Astrocyte (in vitro differentiated cells and primary cell): ENCODE measurements around the gene SMARCA2. TPM values are rescaled to one million over a fixed set of nuclear protein-coding genes. Genes with fewer than 3 reads are reported as not detected.
A peak's percentile ranks its signal among the peaks of the same experiment; 100 is the strongest.

Experiments used
- DNase-seq: peaks from one replicate; pipeline ENCODE4 v3.0.0-alpha.2; 2010; ENCODE audit warnings: low read depth
- FAIRE-seq: peaks from 2 replicates; lab custom pipeline; 2011; peaks lifted over from hg19 to GRCh38; lab: Jason Lieb, UNC
- H2AFZ ChIP-seq: 2 replicates; pipeline ENCODE4 v1.6.0; 2012; ENCODE audit warnings: low read depth, low read length, inconsistent platforms
- H3K27ac ChIP-seq: 2 replicates; pipeline ENCODE4 v1.5.1; 2011; ENCODE audit warnings: low read depth, low read length, inconsistent platforms
- H3K27me3 ChIP-seq: 2 replicates; pipeline ENCODE4 v1.6.0; 2011; ENCODE audit warnings: low read length, inconsistent platforms; ENCODE audit not compliant: insufficient read depth
- H3K36me3 ChIP-seq: 2 replicates; pipeline ENCODE4 v1.5.1; 2011; ENCODE audit warnings: low read length, inconsistent platforms; ENCODE audit not compliant: insufficient read depth
- H3K4me1 ChIP-seq: 2 replicates; pipeline ENCODE4 v1.5.1; 2011; ENCODE audit warnings: low read length, inconsistent platforms; ENCODE audit not compliant: insufficient read depth
- H3K4me2 ChIP-seq: 2 replicates; pipeline ENCODE4 v1.6.0; 2012; ENCODE audit warnings: low read length, inconsistent platforms
- H3K4me3 ChIP-seq: 2 replicates; pipeline ENCODE4 v1.5.1; 2011; ENCODE audit warnings: low read depth, mild to moderate bottlenecking, low read length, inconsistent platforms; ENCODE audit not compliant: insufficient read depth
- H3K79me2 ChIP-seq: 2 replicates; pipeline ENCODE4 v1.6.0; 2012; ENCODE audit warnings: mild to moderate bottlenecking, low read length, inconsistent platforms; ENCODE audit not compliant: insufficient read depth
- H3K9ac ChIP-seq: 2 replicates; pipeline ENCODE4 v1.6.0; 2012; ENCODE audit warnings: mild to moderate bottlenecking, low read length, inconsistent platforms
- H3K9me3 ChIP-seq: 2 replicates; pipeline ENCODE4 v1.5.1; 2012; ENCODE audit warnings: low read depth, mild to moderate bottlenecking, low read length, inconsistent platforms; ENCODE audit not compliant: insufficient read depth
- H4K20me1 ChIP-seq: 2 replicates; pipeline ENCODE4 v1.6.0; 2012; ENCODE audit warnings: low read length, inconsistent platforms; ENCODE audit not compliant: insufficient read depth
- H3K27ac Mint-ChIP-seq: one replicate; pipeline ENCODE4 v1.8.0; 2021; ENCODE audit warnings: mild to moderate bottlenecking, mixed read lengths; ENCODE audit not compliant: unreplicated experiment
- H3K27me3 Mint-ChIP-seq: one replicate; pipeline ENCODE4 v1.8.0; 2021; ENCODE audit warnings: low read depth, mixed read lengths; ENCODE audit not compliant: unreplicated experiment
- H3K36me3 Mint-ChIP-seq: one replicate; pipeline ENCODE4 v1.8.0; 2021; ENCODE audit warnings: low read depth, mixed read lengths; ENCODE audit not compliant: unreplicated experiment
- H3K4me1 Mint-ChIP-seq: one replicate; pipeline ENCODE4 v1.8.0; 2021; ENCODE audit warnings: low read depth, mixed read lengths; ENCODE audit not compliant: unreplicated experiment
- H3K4me3 Mint-ChIP-seq: one replicate; pipeline ENCODE4 v1.8.0; 2021; ENCODE audit warnings: mild to moderate bottlenecking, moderate library complexity, mixed read lengths; ENCODE audit not compliant: unreplicated experiment
- H3K9me3 Mint-ChIP-seq: one replicate; pipeline ENCODE4 v1.8.0; 2021; ENCODE audit warnings: mild to moderate bottlenecking, mixed read lengths; ENCODE audit not compliant: unreplicated experiment
- EZH2 ChIP-seq: IDR thresholded peaks from 2 replicates; pipeline ENCODE4 v1.6.1; 2012; ENCODE audit warnings: mild to moderate bottlenecking, low read length, inconsistent platforms; ENCODE audit not compliant: insufficient read depth
- total RNA-seq: library from RNA; stranded (reverse); gene quantifications from 2 replicates; pipeline ENCODE4 v1.2.1, GENCODE V29; 2021
- TF ChIP-seq, protein P1 (sequence below): IDR thresholded peaks from 2 replicates; pipeline ENCODE4 v1.5.1; 2011; ENCODE audit warnings: low read depth, mild to moderate bottlenecking, inconsistent platforms, low read length, moderate library complexity; ENCODE audit not compliant: insufficient read depth

SMARCA2 gene
- total RNA-seq, 1 donor from 2014 or later: 54.2 TPM

DNA sequence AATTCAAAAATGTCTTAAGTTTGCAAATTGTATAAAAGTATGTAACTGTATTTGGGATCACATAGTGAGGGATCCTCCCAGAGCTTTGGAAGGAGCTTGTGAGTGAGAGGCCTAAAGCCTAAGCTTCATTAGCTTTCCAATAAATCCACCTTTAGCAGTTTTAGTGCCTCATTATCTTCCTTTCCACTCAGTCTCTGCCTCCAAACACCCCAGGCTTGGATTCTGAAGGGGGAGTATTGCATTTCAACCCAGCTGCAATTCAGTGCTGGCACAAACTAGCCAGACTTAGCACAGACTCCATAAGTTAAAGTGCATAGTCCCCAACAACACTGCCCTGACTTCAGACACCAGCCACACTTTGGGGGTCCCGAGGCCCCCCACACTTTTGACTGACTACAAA, 113.5 kb downstream of the SMARCA2 start:
- Mint-ChIP-seq H3K27me3 (no peaks in the 10 kb centered on the region), H3K4me1 (peaks cover 16% of the 10 kb centered on the region), H3K27ac (no peak overlapping the region), H3K9me3 (no peaks in the 10 kb centered on the region), H3K4me3 (no peak overlapping the region), H3K36me3 (peaks cover 21% of the 10 kb centered on the region)
- DNase-seq: no peak
- Histone ChIP-seq H3K4me3 (no peak overlapping the region), H3K36me3 (peaks cover 5% of the 10 kb centered on the region), H4K20me1 (peaks cover 22% of the 10 kb centered on the region), H3K27ac (no peak overlapping the region), H3K4me2 (no peak overlapping the region), H3K27me3 (no peaks in the 10 kb centered on the region), H3K4me1 (peaks cover 4% of the 10 kb centered on the region), H3K79me2 (no peaks in the 10 kb centered on the region), H2AFZ (no peak overlapping the region), H3K9ac (no peak overlapping the region), H3K9me3 (no peaks in the 10 kb centered on the region)
- TF ChIP-seq, protein P1, sequence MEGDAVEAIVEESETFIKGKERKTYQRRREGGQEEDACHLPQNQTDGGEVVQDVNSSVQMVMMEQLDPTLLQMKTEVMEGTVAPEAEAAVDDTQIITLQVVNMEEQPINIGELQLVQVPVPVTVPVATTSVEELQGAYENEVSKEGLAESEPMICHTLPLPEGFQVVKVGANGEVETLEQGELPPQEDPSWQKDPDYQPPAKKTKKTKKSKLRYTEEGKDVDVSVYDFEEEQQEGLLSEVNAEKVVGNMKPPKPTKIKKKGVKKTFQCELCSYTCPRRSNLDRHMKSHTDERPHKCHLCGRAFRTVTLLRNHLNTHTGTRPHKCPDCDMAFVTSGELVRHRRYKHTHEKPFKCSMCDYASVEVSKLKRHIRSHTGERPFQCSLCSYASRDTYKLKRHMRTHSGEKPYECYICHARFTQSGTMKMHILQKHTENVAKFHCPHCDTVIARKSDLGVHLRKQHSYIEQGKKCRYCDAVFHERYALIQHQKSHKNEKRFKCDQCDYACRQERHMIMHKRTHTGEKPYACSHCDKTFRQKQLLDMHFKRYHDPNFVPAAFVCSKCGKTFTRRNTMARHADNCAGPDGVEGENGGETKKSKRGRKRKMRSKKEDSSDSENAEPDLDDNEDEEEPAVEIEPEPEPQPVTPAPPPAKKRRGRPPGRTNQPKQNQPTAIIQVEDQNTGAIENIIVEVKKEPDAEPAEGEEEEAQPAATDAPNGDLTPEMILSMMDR: no peak
- TF ChIP-seq EZH2: no peak
- no peak for FAIRE-seq

DNA sequence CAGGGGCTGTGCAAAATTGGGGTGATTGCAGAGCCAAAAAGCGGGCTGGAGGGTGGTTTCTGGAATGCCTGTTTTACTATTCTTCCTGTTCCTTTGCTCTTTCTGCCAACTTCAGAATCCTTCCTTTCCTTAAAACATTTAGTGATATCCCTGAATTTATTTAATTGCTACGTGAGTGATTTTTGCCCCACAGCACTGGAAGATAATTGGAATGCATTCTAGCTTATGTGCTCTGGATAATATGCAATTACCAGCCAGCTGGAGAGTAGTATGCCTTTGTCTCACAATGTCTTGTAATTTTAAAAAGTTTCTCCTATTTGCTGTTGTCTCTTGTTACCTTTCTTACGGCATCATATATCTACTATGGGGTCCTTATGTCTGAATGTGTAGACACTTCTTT, 115.8 kb downstream of the SMARCA2 start:
- H4K20me1 ChIP-seq: peaks cover 22% of the 10 kb centered on the region
- FAIRE-seq (no peak), DNase-seq (no peak)
- no peak overlapping the region for H3K27ac ChIP-seq
- H3K4me1 ChIP-seq: peaks cover 4% of the 10 kb centered on the region
- no peak overlapping the region for H3K9ac ChIP-seq
- H3K4me2 ChIP-seq: no peak overlapping the region
- no peak overlapping the region for H2AFZ ChIP-seq
- H3K4me3 Mint-ChIP-seq: no peak overlapping the region
- no peaks in the 10 kb centered on the region for H3K27me3 Mint-ChIP-seq
- no peak overlapping the region for H3K27ac Mint-ChIP-seq
- no peak overlapping the region for H3K4me3 ChIP-seq
- no peaks in the 10 kb centered on the region for H3K79me2 ChIP-seq
- H3K27me3 ChIP-seq: no peaks in the 10 kb centered on the region
- no peak for TF ChIP-seq EZH2
- no peaks in the 10 kb centered on the region for H3K36me3 ChIP-seq
- H3K4me1 Mint-ChIP-seq: peaks cover 16% of the 10 kb centered on the region
- H3K9me3 Mint-ChIP-seq: no peaks in the 10 kb centered on the region
- no peaks in the 10 kb centered on the region for H3K9me3 ChIP-seq
- H3K36me3 Mint-ChIP-seq: peaks cover 13% of the 10 kb centered on the region

DNA sequence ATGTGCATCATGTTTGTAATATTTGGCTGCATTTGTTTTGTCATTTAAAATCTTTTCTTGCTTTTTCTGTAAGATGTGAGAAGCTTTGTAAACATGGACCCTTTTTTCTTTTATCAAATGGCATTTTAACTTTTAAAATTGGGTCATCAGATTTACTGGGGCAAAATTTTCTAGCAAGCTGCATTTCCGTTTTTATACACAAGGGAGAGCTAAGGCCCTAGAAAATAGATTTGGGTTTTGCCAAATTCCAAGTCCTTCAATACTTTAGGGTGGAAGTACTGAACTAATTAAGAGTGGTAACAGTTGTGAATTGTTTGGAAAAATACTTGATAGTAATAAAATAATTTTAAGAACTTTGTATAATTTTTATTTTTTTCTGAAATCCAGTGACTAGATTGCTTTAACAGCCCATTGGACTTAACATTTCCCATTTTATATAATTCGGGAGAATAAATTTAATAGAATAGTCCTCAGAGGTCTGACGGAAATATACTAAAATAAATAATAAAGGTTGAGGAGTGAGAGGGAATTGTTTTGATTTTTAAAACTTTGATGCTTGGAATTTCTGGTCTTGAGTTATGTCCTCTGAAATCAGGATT, 117.4 kb downstream of the SMARCA2 start:
- H3K36me3 ChIP-seq: no peaks in the 10 kb centered on the region
- TF ChIP-seq, protein P1: peak; percentile 75
- no peak for TF ChIP-seq EZH2
- H3K27ac ChIP-seq: no peak overlapping the region
- H3K4me3 Mint-ChIP-seq: no peak overlapping the region
- peaks cover under 1% of the 10 kb centered on the region for H3K4me1 ChIP-seq
- H3K4me3 ChIP-seq: no peak overlapping the region
- H3K27me3 Mint-ChIP-seq: no peaks in the 10 kb centered on the region
- peaks cover 16% of the 10 kb centered on the region for H4K20me1 ChIP-seq
- no peak overlapping the region for H3K9ac ChIP-seq
- no peak overlapping the region for H3K27ac Mint-ChIP-seq
- H3K9me3 Mint-ChIP-seq: no peaks in the 10 kb centered on the region
- H3K36me3 Mint-ChIP-seq: peaks cover 13% of the 10 kb centered on the region
- H2AFZ ChIP-seq: no peak overlapping the region
- no peak for FAIRE-seq
- no peaks in the 10 kb centered on the region for H3K27me3 ChIP-seq
- peak; percentile 27 for DNase-seq
- H3K9me3 ChIP-seq: no peaks in the 10 kb centered on the region
- no peaks in the 10 kb centered on the region for H3K79me2 ChIP-seq
- H3K4me1 Mint-ChIP-seq: peaks cover 10% of the 10 kb centered on the region
- H3K4me2 ChIP-seq: no peak overlapping the region
